Measurements from ENCODE around the gene IL27RA.

DNA sequence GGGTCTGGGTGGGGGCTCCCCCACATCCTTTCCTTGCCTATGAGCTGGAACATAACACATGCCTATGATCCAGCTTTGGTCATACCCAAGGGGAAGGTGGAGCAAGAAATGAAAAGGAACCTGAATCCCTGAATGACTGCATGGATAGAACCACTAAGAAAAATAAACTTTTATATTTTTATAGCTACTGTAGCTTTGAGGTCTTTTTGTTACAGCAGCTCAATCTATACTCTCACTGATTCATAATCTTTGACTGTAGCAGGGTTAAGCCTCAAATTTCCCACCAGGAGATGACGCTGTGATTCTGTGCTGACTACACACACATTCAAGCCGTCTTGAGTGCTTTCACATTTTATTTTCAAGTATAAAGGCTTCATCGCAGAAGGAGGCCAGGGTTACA is 21.5 kb downstream of the IL27RA start:
- TF ChIP-seq, protein P1, sequence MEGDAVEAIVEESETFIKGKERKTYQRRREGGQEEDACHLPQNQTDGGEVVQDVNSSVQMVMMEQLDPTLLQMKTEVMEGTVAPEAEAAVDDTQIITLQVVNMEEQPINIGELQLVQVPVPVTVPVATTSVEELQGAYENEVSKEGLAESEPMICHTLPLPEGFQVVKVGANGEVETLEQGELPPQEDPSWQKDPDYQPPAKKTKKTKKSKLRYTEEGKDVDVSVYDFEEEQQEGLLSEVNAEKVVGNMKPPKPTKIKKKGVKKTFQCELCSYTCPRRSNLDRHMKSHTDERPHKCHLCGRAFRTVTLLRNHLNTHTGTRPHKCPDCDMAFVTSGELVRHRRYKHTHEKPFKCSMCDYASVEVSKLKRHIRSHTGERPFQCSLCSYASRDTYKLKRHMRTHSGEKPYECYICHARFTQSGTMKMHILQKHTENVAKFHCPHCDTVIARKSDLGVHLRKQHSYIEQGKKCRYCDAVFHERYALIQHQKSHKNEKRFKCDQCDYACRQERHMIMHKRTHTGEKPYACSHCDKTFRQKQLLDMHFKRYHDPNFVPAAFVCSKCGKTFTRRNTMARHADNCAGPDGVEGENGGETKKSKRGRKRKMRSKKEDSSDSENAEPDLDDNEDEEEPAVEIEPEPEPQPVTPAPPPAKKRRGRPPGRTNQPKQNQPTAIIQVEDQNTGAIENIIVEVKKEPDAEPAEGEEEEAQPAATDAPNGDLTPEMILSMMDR (IDR thresholded peaks at IDR 0.05; ENCODE audit: borderline replicate concordance, extremely low read depth, low read length, poor library complexity, severe bottlenecking), result no peak
- TF ChIP-seq EZH2 (IDR thresholded peaks at IDR 0.05; ENCODE audit: borderline replicate concordance, low read depth, low read length, severe bottlenecking), result no peak

Data from DND-41 (cell line).